A673 (cell line): ENCODE data around the gene RDH13. TPM values are rescaled to one million over a fixed set of nuclear protein-coding genes. Genes with fewer than 3 reads are reported as not detected.
"Not testable (repeated sequence)": the region's sequence is repeated elsewhere in the genome, so short reads cannot be mapped to it uniquely, and the experiment has no call there.

ENCODE experiments used
- BruUV-seq: library from RNA; stranded (reverse); fragments of 400-500 nt; replicated peaks from 2 replicates; lab custom pipeline; 2021; lab: Mats Ljungman, UMichigan
- CTCF ChIA-PET: fragments of 300-600 bp; sonication (Branson Sonifier 250); formaldehyde crosslinking; loops from one replicate; lab custom pipeline; 2022; ENCODE audit warnings: antibody characterized with exemption; lab: Charles Lee
- POLR2A ChIA-PET: fragments of 300-600 bp; sonication (Branson Sonifier 250); formaldehyde crosslinking; loops from one replicate; lab custom pipeline; 2022; ENCODE audit warnings: antibody characterized with exemption; ENCODE audit not compliant: low non-redundant PET; lab: Charles Lee
- DNase-seq: peaks from one replicate; pipeline ENCODE4 v3.0.0-alpha.2; 2015; ENCODE audit warnings: low spot score
- H3K27ac ChIP-seq: fragments of 200-600 bp; sonication (generic); 2 replicates; pipeline ENCODE4 v1.5.1; 2016; ENCODE audit warnings: mixed run types, low read depth, mild to moderate bottlenecking, mixed read lengths, antibody characterized with exemption, low read length; ENCODE audit not compliant: poor library complexity, severe bottlenecking
- H3K27me3 ChIP-seq: fragments of 200-600 bp; sonication (generic); replicated peaks from 2 replicates; pipeline ENCODE4 v1.6.1; 2017; ENCODE audit warnings: mixed run types, low read depth, mild to moderate bottlenecking, mixed read lengths, antibody characterized with exemption, low read length; ENCODE audit not compliant: insufficient read depth, poor library complexity
- H3K36me3 ChIP-seq: fragments of 200-600 bp; sonication (generic); 2 replicates; pipeline ENCODE4 v1.6.1; 2016; ENCODE audit warnings: mixed run types, mild to moderate bottlenecking, mixed read lengths, antibody characterized with exemption, low read length; ENCODE audit not compliant: insufficient read depth, poor library complexity, severe bottlenecking
- H3K4me1 ChIP-seq: fragments of 200-600 bp; sonication (generic); 2 replicates; pipeline ENCODE4 v1.6.1; 2017; ENCODE audit warnings: mixed run types, mild to moderate bottlenecking, mixed read lengths, antibody characterized with exemption, low read length; ENCODE audit not compliant: insufficient read depth, poor library complexity, severe bottlenecking
- H3K4me3 ChIP-seq: fragments of 200-600 bp; sonication (generic); 2 replicates; pipeline ENCODE4 v1.5.1; 2016; ENCODE audit warnings: low read depth, mixed run types, mild to moderate bottlenecking, mixed read lengths, low read length; ENCODE audit not compliant: poor library complexity, severe bottlenecking
- H3K9me3 ChIP-seq: fragments of 200-600 bp; sonication (generic); 2 replicates; pipeline ENCODE4 v1.6.1; 2016; ENCODE audit warnings: mixed run types, low read depth, mild to moderate bottlenecking, mixed read lengths, antibody characterized with exemption, low read length; ENCODE audit not compliant: poor library complexity, severe bottlenecking
- EZH2 ChIP-seq: fragments of 200-600 bp; sonication (generic); IDR thresholded peaks from 2 replicates; pipeline ENCODE4 v1.6.1; 2017; ENCODE audit warnings: borderline replicate concordance, low read depth, mild to moderate bottlenecking, mixed read lengths, antibody characterized with exemption, low read length; ENCODE audit not compliant: poor library complexity, severe bottlenecking
- intact Hi-C: fragments of 100-400 bp; cut with micrococcal nuclease; formaldehyde crosslinking; loops from one replicate; pipeline ENCODE4 v1.10.0; 2022; ENCODE audit not compliant: unreplicated experiment
- total RNA-seq: library from RNA; stranded (reverse); gene quantifications from 2 replicates; pipeline ENCODE4 v1.2.3, GENCODE V29; 2021
- TF ChIP-seq, protein P1 (sequence below): fragments of 300-800, 200-600 bp; sonication (generic); conservative IDR thresholded peaks from 2 replicates; pipeline ENCODE4 v1.5.1; 2017; ENCODE audit warnings: low read depth, mild to moderate bottlenecking, antibody characterized with exemption, low read length, moderate library complexity, mixed read lengths

The RDH13 gene
- total RNA-seq, 1 experiment from 2014 or later = 19.0 TPM

DNA sequence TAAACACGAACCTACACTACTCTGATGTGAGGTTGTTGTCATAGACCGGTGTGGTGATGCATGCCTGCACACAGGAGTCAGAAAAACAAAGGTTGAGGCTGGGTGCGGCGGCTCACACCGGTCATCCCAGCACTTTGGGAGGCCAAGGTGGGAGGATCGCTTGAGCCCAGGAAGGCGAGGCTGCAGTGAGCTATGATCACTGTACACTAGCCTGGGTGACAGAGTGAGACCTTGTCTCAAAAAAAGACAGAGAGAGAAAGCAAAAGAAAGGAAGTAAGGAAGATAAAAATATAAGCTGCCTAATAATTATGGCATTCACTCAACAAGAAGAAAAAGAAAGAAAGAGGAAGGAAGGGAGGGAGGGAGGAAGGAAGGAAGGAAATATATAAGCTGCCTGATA lies 34.2 kb downstream of the RDH13 start:
- Histone ChIP-seq H3K4me1 (peaks cover 5% of the 10 kb centered on the region), H3K27me3 (no peaks in the 10 kb centered on the region), H3K27ac (peak overlapping the region; percentile 30), H3K9me3 (no peaks in the 10 kb centered on the region), H3K36me3 (no peaks in the 10 kb centered on the region), H3K4me3 (no peak overlapping the region)
- TF ChIP-seq EZH2 = no peak
- TF ChIP-seq, protein P1, sequence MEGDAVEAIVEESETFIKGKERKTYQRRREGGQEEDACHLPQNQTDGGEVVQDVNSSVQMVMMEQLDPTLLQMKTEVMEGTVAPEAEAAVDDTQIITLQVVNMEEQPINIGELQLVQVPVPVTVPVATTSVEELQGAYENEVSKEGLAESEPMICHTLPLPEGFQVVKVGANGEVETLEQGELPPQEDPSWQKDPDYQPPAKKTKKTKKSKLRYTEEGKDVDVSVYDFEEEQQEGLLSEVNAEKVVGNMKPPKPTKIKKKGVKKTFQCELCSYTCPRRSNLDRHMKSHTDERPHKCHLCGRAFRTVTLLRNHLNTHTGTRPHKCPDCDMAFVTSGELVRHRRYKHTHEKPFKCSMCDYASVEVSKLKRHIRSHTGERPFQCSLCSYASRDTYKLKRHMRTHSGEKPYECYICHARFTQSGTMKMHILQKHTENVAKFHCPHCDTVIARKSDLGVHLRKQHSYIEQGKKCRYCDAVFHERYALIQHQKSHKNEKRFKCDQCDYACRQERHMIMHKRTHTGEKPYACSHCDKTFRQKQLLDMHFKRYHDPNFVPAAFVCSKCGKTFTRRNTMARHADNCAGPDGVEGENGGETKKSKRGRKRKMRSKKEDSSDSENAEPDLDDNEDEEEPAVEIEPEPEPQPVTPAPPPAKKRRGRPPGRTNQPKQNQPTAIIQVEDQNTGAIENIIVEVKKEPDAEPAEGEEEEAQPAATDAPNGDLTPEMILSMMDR = no peak
- intact Hi-C loops = no loop called here
- no peak for DNase-seq
- POLR2A ChIA-PET = no interaction called here
- CTCF ChIA-PET = interaction anchor here (0.5 kb wide), 1 partner anchor 347 kb away, joined by 3 read pairs; no protein-coding TSS in a partner anchor
- BruUV-seq = no TSS peak

DNA sequence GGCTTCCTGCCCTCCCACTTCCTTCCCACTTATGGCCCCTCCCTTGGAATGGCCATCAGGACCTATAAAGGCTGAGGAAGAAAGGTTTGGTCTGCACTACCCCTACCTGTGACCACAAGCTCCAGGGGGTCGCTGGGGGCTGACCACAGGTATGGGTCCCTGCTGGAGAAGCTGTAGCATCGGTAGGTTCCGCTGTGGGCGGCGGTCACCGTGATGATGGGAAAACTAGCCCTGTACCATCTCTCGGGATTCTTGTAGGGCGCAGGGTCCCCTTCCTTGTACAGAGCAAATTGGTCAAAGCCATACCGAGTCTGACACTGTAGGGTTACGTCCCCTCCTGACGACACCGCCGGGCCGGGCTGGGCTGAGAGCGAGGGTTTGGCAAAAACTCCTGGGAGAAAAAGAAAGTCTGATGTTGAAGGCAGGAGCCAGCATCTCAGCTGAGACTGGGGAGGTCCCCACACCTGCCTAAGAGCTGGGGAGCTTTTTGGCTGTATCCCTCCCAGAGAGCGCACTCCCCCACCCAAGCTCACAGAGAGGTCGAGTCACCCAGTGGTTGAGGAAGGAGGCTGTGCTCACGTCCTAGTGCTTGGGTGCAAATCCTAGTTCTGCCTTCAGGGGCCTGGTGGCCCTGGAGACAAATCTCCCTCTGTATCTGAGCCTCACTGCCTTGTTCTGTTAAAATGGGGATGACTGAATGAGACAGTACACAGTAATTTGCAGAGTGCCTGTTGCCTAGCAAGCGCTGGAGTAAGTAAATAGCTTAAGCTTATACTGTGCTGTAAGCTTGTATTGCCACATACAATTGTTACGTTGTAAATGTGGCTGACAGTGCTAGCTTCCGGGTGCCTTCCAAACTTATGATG lies 35.2 kb downstream of the RDH13 start:
- Histone ChIP-seq H3K27me3 (no peaks in the 10 kb centered on the region), H3K4me3 (no peak overlapping the region), H3K9me3 (no peaks in the 10 kb centered on the region), H3K27ac (peak overlapping the region; percentile 28), H3K4me1 (peaks cover 5% of the 10 kb centered on the region), H3K36me3 (no peaks in the 10 kb centered on the region)
- ChIA-PET CTCF (no interaction called here), POLR2A (no interaction called here)
- DNase-seq = peak; percentile 42
- no TSS peak for BruUV-seq
- intact Hi-C loops = no loop called here
- TF ChIP-seq, protein P1 = no peak
- no peak for TF ChIP-seq EZH2

DNA sequence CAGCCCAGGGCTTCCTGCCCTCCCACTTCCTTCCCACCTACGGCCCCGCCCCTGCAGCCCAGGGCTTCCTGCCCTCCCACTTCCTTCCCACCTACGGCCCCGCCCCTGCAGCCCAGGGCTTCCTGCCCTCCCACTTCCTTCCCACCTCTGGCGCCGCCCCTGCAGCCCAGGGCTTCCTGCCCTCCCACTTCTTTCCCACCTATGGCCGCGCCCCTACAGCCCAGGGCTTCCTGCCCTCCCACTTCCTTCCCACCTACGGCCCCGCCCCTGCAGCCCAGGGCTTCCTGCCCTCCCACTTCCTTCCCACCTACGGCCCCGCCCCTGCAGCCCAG lies 35.8 kb downstream of the RDH13 start:
- DNase-seq, H3K36me3 ChIP-seq, POLR2A ChIA-PET, BruUV-seq, CTCF ChIA-PET, H3K9me3 ChIP-seq, H3K4me1 ChIP-seq, H3K4me3 ChIP-seq, H3K27ac ChIP-seq, intact Hi-C loops, H3K27me3 ChIP-seq: not testable (repeated sequence)
